Heart left ventricle (tissue), 13 donors: ENCODE results near the gene ZBTB46.

Experiments used
- CTCF ChIP-seq, 12 donors: fragments of 200-600 bp; sonication (generic) in 4 of 12; IDR thresholded peaks; one replicate each; pipeline versions ENCODE4 v1.5.0 to v1.8.0; 2018 to 2022; ENCODE audit warnings: antibody characterized with exemption in 12 of 12, mild to moderate bottlenecking in 5 of 12
- POLR2A ChIP-seq, 2 donors: fragments of 450-650 bp; IDR thresholded peaks; one replicate each; pipeline ENCODE4 v1.6.1; 2017; ENCODE audit warnings: antibody characterized with exemption in 2 of 2, mild to moderate bottlenecking in 2 of 2, moderate library complexity in 2 of 2
- donor health status: ischemic (EF 13 %, LVEDD 7.1; RV severe dilation, severe dysfunction).
- donor health status: DM: no; HTN: yes; CAD: no.
- donor health status: DM: no; HTN: no; CAD: no.
- donor health status: ischemic (EF 25% LVEDD 6.9; RV normal size, moderate dysfunction).
- donor health status: ischemic (EF 25% LVEDD 5.7; RV mildly dilated, moderate dysfunction).
- donor health status: ischemic (EF 35%, LVEDD 5.7; RV mildly dilated, moderate dysfunction).
- donor health status: nonischemic (EF 11% LVEDD 7.7; RV severe dilation, severe dysfunction).
- donor health status: DM: yes; HTN: yes; CAD: no.
- donor health status: PGD.
- donor health status: ischemic (EF 29% LVEDD 5.4; RV normal size, mild dysfunction).
- donor health status: nonischemic (EF 23%, LVEDD 6.1; RV moderate dilation, normal function).

- TF ChIP-seq CTCF (IDR thresholded peaks at IDR 0.05) (no peak), POLR2A (IDR thresholded peaks at IDR 0.05) (no peak)
These were observed 47.1 kb downstream of the ZBTB46 start for GRCh38 chr20:63783970-63784369.
